Stimulated activated CD8-positive, alpha-beta memory T cell treated with anti-CD3 and anti-CD28 coated beads, Interleukin-4, amount 100 ng/mL, for 1 hour (primary cell): Measurements from ENCODE around the gene CEACAM16.
"Not testable (repeated sequence)": the region's sequence is repeated elsewhere in the genome, so short reads cannot be mapped to it uniquely, and the experiment has no call there.

Experiments used
- DNase-seq, 2 donors: peaks; one replicate each; pipeline ENCODE4 v3.0.0-alpha.2; 2020; ENCODE audit warnings: low read depth in 2 of 2, low spot score in 1 of 2

The CEACAM16 gene, protein sequence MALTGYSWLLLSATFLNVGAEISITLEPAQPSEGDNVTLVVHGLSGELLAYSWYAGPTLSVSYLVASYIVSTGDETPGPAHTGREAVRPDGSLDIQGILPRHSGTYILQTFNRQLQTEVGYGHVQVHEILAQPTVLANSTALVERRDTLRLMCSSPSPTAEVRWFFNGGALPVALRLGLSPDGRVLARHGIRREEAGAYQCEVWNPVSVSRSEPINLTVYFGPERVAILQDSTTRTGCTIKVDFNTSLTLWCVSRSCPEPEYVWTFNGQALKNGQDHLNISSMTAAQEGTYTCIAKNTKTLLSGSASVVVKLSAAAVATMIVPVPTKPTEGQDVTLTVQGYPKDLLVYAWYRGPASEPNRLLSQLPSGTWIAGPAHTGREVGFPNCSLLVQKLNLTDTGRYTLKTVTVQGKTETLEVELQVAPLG

GRCh38 chr19:44698492-44699201 is at the start of gene CEACAM16:
CEACAM16 (plus strand) TSS chr19:44699151; CDS start chr19:44701457, 2,306 bp downstream.
- no peak for DNase-seq

- DNase-seq = no peak
Measured at GRCh38 chr19:44649578-44650145, 49.3 kb upstream of the CEACAM16 start.

- DNase-seq = no peak
Measured at GRCh38 chr19:44653343-44653742, 45.6 kb upstream of the CEACAM16 start.

DNA sequence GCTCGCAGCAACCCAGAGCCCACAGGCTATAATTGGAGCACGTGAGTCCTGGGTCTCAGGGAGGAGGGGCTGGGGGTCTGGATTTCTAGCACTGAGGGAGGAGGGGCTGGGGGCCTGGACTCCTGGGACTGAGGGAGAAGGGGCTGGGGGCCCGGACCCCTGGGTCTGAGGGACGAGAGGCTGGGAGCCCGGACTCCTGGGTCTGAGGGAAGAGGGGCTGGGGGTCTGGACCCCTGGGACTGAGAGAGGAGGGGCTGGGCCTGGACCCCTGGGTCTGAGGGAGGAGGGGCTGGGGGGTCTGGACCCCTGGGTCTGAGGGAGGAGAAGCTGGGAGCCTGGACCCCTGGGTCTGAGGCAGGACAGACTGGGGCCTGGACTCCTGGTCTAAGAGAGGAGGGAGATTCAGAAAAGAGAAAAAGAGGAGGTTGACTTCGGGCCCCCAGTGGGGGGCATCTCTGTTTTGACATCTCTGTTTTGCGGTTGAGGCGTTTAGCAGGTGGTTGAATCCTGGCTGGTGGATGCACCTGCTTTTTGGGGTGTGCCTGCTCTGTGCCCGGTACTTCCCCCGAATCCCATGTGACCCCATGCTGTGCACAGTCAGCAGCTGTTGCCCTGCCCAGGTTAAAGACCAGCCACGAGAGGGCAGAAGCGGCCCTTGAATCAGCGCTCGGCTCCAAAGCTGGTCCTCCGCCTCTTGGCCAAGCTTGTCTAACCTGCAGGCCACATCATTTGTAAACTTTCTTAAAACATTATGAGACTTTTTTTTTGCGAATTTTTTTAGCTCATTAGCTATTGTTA is 44.8 kb upstream of the CEACAM16 start:
- peak; percentile 10 to 43 for DNase-seq

DNA sequence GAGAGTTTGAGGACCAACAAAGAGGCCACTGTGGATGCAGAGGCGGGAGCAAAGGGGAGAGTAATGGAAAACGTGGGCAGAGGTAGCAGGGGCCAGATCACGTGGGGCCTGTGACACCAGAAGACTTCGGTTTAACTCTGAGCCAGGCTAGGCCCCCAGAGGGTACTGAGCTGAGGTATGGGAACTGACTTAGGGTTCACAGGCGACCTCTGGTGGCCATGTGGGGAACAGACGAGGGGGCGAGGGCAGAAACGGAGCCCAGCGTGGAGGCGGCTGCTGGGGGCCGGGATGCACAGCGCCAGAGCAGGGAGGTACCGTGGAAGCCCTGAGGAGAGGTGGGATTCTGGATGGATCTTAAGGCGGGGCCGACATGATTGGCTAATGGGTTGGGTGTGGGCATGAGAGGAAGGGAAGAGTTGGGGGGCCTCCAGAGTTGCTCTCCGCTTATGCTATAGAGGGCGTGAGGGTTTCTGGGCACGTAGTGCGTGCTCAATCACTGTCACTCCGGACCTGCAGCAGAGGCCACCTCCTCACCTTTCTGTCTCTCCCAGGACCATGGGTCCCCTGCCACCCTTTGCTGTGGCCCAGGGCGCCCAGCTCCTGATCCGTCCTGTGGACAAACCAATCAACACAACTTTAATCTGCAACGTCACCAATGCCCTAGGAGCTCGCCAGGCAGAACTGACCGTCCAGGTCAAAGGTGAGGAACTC is 41.6 kb upstream of the CEACAM16 start:
- DNase-seq = peak; percentile 30 to 34

DNA sequence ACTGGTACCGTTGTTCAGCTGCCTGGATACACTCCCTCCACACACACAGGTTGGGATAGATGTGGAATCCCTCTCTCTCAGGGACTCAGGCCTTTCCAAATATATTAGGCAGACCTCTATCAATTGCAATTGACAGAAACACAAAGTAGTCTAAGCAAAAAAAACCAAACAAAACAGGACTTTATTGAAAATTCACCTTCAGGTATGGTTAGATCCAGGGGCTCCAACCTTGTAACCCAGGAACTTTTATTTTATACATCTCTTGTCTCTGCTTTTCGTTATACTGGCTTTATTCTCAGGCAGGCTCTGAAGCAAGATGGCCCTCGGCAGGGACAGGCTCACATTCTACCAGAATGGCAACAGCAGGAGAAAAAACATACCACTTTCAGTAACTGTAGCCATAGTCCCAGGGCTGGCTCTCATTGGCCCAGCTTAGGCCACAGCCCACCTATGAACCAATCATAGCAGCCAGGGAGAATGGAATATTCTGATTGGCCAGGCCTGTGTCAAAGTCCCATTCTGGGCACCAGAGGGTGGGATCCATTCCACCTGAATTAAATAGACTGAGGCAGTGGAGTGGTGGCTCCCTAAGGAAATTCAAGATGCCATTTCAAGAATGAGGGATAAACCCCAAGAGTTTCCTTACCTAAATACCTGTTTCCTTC is 40.8 kb upstream of the CEACAM16 start:
- no peak for DNase-seq

DNA sequence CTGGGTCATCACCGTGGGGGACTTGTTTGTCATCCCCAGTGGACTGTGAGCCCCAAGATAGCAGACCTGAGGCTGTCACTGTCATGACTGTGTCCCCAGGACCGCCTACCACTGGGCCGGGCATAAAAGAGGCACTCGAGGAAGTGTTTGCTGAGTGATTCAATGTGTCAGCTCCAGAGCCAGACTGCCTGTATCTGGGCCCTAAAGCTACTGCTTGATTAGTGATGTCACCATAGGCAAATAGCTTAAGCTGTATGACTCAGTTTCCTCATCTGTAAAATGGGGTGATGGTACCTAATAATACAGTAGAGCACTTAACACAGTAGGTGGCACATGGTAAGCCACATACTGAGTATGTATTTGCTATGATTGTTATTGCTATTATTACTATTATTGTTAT is 38.9 kb upstream of the CEACAM16 start:
- no peak for DNase-seq

- DNase-seq = no peak
Measured at GRCh38 chr19:44661205-44661604, 37.7 kb upstream of the CEACAM16 start.

DNA sequence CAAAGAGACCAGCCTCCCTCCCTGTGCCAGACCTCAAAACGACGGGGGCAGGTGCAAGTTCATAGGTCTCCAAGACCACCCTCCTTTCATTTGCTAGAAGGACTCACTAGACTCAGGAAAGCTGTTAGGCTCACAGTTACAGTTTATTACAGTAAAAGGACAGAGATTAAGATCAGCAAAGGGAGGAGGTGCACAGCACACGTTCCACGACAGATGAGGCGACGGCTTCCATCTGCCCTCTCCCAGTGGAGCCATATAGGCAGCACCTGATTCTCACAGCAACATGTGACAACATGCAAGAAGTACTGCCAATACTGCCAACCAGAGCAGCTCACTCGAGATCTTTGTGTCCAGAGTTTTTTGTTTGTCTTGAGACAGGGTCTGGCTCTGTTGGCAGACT is 37.0 kb upstream of the CEACAM16 start:
- DNase-seq = no peak

GRCh38 chr19:44662691-44663385 is 36.1 kb upstream of the CEACAM16 start:
- no peak for DNase-seq

- no peak for DNase-seq
Measured at GRCh38 chr19:44663996-44664395, 35.0 kb upstream of the CEACAM16 start.

DNA sequence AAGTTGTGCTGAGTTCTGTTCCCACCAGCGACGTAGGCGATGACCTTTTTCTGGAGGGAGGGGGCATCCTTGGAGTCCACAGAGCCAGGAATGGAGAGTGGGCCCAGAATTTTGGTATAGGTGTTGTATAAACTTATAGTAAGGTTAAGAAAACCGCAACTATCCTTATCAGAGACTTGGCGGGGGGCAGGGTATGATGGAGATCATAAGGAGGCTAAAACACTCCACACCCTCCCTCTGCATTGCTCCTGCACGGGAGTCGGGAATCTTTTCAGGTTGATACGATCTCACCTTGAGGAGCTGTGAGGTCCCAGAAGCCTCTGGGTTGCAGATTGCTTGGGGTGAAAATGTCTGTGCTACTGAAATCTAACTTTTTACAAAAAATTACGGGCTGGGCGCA is 34.0 kb upstream of the CEACAM16 start:
- no peak for DNase-seq

DNA sequence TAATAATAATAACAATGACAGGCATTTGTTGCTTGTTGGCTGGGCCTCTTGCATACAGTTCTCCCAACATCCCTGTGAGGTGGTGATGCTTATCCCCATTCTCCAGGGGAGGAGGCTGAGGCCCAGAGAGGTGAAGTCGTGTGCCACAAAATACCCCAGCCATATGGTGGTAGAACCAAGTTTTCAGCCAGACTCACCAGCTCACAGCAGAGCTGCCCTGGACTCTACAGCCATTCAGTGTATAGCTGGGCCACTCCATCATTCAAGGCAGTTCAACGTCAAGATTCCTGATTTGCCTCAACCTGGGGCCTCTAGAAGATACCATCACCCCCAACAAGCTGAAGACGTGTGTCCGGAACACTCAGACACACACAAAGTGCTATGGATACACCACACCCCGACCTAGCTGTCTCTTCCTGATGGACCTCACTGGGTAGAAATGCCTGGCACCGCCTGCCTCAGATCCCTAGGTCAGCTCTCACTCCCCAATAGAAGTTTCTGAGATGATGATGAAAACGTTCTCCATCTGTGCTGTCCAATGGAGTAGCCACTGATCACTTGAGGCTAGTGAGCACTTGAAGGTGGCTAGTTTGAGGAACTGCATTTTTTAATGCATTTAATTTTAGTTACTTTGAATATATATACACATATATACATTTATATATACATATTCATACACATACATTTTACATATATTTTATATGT is 31.9 kb upstream of the CEACAM16 start:
- DNase-seq = no peak

- no peak for DNase-seq
Measured at GRCh38 chr19:44668985-44669764, 29.8 kb upstream of the CEACAM16 start.

- not testable (repeated sequence) for DNase-seq
Measured at GRCh38 chr19:44670027-44670426, 28.9 kb upstream of the CEACAM16 start.

GRCh38 chr19:44671400-44671799 is 27.6 kb upstream of the CEACAM16 start, which contains the start of gene CEACAM19:
CEACAM19 (plus strand) TSS chr19:44671482; CDS start chr19:44671932, 450 bp downstream.
- no peak for DNase-seq

- no peak for DNase-seq
Measured at GRCh38 chr19:44672226-44672625, 26.7 kb upstream of the CEACAM16 start.

DNA sequence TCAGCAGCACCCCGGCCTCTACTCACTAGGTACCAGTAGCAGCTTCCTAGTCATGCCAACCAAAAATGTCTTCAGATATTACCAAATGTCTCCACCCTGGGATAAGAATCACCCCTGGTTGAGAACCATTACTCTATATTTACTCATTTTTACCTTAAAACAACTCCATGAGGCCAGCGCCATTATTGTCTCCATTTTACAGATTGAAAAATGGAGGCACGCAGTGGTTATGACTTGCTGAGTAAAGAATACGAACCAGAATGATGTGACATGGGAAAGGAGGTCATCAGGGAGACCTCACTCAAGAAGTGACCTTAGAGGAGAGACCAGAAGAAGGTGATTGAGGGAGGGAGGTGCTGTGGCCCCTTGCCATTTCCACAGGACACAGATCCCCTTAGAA is 25.4 kb upstream of the CEACAM16 start:
- no peak for DNase-seq
